Lower leg skin (tissue), 3 donors: ENCODE measurements around the gene DCANP1.

Experiments
- CTCF ChIP-seq, 3 donors: fragments of 450-650 bp; IDR thresholded peaks; one replicate each; pipeline ENCODE4 v1.5.1; 2016; ENCODE audit warnings: antibody characterized with exemption in 3 of 3, mild to moderate bottlenecking in 3 of 3, moderate library complexity in 2 of 3
- POLR2A ChIP-seq, 2 donors: fragments of 450-650 bp; IDR thresholded peaks; one replicate each; pipeline ENCODE4 v1.6.1; 2016 to 2017; ENCODE audit warnings: antibody characterized with exemption in 2 of 2, mild to moderate bottlenecking in 1 of 2, moderate library complexity in 1 of 2

- TF ChIP-seq CTCF (IDR thresholded peaks at IDR 0.05) = no peak
- TF ChIP-seq POLR2A (IDR thresholded peaks at IDR 0.05) = no peak
These were observed 1.7 kb downstream of the DCANP1 start for GRCh38 chr5:135445306-135445985.
